GM18907 (cell line): ENCODE results near the gene TMEM209.
"Not testable (repeated sequence)": the region's sequence is repeated elsewhere in the genome, so short reads cannot be mapped to it uniquely, and the experiment has no call there.

Experiments
- ATAC-seq: cut with Tn5 transposase; IDR thresholded peaks from one replicate; pipeline ENCODE4 v1.9.1; 2021; ENCODE audit warnings: mild to moderate bottlenecking, moderate library complexity; ENCODE audit not compliant: unreplicated experiment

TMEM209 gene

DNA sequence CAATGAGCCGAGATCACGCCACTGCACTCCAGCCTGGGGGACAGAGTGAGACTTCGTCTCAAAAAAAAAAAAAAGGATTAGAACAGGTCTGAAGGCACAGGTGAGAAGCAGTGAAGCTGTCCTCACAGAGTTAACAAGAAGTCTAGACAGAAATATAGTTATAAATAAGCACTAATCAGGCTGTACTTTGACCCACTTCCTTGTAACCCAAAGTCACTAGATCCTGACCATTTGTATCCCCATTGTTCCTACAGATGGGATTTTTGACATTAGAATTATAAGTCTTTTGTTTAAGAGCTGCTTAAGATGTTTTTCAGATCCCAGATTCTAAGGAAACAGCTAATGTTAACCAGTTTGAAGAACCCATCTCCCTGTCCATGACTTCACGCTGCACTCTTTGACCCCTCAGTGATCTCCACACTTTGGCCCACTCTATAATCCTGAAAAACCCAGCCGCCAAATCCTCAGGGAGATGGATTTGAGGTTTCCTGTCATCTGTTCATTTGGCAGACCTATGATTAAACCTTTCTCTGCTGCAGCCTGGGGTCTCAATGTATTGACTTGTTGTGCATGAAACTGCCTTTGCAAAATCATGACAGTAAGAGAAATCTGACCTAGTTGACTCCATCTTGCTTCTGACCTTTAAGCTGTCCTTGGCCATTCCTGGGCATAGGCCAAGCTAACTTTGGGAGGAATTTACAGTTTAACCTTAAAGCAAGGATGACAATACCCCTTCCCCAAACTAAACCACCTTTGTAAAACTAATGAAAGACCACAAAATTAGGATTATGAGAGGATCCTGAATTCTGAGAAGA, 13.8 kb upstream of the TMEM209 start:
- no peak for ATAC-seq

DNA sequence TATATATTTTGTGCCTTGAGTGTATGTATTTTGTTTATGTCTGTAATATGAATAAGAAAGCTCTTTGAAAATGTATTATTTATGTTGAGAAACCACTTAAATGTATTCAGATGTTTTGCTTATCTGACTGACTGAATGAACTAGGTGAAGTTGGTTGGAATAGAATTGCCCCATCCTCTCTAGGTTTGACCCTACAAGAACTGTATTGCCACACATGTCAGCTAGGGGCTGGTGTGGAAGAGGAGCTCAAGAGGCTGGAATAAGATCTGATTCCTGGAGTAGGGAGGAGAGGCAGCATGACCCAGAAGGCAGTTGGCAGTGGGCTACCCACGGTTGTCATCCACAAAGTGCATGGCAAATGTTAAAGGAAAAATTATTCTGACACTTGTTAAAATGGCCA, 11.5 kb upstream of the TMEM209 start:
- no peak for ATAC-seq

DNA sequence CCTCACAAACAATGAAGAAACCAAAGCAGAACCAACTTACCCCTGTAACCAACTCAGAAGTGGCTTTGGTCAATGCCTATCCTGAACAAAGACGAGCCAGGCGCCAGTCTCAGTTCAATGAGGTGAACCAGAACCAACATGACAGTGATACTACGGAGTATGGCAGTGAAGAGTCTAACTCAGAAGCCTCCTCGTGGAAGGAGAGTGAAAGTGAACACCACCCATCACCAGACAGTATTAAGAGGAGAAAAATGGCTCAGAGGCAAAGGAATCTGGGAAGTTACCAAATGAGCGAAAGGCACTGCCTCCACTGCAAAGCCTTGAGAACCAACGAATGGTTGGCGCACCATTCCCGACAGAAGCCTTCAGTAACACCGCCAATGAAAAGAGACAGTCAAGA, 10.8 kb upstream of the TMEM209 start:
- ATAC-seq, result no peak

DNA sequence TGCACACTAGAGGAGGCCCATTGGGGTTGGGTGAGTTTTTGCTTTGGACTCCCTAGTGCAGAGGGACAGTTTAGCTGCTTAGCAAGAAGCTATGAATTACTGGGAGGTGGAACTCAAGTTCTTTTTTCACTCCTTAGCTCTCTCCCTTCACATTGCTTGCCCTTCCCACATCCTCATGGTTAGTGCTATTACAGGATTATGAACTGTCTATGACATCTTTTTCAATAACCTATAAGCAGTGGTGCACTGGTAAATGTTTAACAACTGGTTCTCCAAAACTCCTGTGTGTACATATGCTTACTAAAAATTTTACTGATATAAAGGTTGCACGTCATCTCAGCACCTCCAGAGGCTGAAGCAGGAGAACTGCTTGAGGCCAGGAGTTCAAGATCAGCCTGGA, 8.6 kb upstream of the TMEM209 start:
- ATAC-seq, result no peak

DNA sequence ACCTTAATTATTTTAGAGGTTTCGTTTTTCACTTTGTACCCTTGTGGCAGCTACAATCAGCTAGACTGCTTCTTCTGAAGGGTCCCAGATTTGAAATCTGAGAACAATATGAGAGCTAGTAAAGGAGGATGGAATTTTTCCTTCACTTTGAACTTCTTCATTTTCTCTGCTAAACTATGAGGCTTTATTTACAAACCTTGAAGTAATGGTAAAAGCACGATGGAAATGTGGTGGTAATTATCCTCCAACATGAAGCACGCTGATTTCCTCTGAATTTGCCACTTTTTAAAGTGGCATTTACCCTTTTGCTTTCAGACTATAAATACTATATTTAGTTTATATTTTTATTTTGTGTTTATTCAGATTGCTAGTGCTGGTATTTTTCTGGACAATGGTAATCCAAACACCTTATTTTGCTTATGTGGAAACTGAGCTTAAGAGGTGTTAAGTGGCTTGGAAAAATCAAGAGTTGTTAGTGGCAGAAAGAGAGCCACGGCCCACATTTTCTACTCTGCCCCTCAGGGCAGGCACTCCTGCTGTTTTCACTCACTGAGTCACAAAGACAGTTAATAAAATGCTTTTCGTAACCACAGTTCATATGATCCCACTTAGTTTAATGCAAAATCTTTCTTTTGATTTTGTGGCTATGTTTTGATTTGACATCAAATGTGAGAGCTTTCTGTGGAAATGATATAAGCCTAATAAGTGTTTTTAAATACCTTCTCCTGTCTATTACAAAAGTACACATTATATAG, 5.2 kb upstream of the TMEM209 start:
- ATAC-seq, result no peak

DNA sequence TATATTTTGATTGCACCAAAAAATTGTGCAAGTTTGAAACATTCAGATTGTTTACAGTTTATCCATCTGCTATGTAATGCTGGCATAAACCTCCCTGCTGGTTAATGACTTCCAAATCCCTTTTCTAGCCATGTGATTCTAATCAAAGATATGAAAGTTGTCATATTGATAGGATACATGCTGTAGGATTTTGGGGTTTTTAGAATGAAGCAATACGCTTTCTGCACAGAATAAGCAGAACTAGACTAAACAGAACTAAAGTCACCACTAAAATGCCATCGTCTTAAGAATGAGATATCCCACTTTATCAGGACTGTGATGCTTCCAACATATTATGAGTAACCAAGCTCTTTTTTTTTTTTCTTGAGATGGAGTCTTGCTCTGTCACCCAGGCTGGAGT, 3.3 kb upstream of the TMEM209 start:
- no peak for ATAC-seq

DNA sequence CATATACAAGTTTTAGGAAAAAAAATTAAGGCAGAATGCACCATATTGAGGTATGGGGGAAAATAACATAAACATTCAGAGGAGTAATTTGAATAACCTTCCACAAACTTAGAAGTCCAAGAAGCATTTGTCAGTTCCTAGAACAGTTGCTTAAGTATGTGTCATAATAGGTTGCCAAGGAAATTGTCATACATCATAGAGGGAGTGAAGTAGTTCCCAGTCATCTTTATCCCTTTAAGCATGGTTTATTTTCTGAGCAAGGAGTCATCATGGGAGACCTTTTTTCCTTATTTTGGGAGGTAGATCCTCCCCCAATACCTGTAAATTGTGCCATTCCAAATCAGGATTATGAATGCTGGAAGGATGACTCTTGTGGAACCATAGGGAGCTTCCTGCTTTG, 2.4 kb upstream of the TMEM209 start, which contains the start of gene SSMEM1:
Gene SSMEM1 (plus strand): TSS at position 219 of the 400 bp plus-strand sequence. CDS start 51 bp downstream, at position 270.
- no peak for ATAC-seq

DNA sequence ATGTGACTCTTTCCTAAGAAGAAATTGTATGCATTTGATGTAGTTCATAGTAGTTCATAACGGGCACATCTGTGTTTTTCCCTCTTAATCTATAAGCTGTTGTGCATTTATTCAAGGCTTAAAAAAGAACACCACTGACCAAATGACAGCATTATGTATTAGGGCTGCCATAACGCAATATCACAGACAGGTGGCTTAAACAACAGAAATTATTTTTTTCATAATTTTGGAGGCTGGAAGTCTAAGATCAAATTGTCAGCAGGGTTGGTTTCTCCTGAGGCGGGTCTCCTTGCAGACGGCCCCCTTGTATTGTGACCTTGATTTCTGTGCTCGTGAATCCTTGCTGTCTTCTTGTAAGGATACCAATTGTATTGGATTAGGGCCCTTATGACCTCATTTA, 1.8 kb upstream of the TMEM209 start:
- no peak for ATAC-seq

DNA sequence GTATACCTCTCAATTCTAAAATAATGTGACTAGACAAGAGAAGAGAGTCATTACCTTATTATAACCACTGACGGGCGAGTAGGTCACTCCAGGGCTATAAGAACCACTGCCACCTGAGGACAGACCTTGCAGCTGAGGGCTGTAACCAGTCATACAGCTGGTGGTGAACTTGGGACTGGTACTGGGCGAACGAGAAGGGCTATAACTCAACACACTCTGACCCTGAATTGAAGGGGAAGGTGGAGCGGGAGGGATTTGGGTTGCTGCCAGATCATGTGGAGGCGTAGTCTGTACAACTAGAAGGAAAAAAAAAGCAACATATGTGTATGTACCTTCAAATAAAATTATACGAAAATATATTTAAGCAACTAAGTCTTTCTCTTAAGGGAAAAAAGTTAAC, 3.4 kb downstream of the TMEM209 start:
- ATAC-seq, result no peak

DNA sequence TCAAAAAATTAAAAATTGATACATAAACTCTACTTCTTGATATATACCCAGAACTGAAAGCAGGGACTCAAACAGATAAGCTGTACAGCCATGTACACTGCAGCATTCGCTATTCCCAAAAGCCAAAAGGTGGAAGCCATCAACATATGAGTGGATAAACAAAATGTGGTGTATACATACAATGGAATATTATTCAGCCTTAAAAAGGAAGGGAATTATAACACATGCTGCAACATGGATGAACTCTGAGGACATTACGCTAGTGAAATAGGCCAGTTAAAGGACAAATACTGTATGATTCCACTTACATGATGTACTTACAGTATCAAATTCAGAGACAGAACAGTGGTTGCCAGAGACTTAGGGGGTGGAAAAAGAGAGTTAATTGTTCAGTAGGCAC, 8.1 kb downstream of the TMEM209 start:
- ATAC-seq, result no peak

DNA sequence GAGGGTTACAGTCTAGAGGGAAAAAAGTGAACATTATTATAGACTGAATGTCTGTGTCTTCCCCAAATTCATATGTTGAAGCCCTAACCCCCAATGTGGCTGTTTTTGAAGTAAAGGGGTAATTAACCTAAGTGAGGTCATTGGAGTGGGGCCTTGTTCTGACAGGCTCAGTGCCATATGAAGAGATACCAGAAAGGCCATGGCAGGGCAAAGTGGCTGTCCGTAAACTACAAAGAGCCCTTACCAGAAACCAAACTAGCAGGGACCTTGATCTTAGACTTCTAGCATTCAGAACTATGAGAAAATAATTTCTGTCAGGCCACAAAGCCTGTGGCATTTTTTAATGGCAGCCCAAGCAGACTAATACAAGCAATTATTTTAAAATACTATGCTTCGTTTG, 8.7 kb downstream of the TMEM209 start:
- ATAC-seq, result no peak

DNA sequence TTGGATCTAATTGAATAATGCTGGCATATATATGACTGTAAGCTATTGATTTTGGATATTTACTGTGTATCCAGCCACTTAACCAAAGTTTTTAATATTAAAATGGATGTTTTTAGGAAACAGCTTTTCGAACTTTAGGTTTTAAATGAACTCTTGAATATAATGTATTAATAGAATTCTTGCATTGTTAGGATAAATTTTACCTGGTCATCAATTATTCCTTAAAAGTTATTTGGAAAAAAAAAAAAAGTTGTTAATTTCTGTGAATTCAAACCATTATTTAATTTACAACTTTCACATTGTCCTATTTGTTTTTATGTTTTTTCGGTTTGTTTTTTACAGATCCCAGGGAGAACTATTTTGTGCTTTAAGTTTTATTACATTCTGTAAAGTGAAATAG, 9.8 kb downstream of the TMEM209 start:
- no peak for ATAC-seq

DNA sequence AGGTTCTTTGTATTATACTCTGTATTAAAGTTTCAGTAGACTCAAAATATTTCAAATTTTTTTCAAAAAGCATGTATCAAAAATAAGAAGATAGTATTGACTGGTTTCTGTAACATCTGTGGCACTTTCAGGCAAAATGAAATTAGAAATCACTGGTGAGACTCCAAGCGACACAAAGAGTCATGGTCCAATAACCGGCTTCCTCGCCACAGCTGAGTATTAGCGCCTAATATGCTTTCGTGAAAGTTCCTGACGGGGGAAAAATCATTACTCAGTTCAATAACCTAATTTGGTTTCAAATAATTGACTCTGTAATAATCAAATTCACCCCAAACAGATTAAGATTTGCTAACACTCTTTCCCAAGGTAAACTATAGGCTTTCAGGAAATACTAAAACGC, 13.4 kb downstream of the TMEM209 start:
- ATAC-seq, result no peak

DNA sequence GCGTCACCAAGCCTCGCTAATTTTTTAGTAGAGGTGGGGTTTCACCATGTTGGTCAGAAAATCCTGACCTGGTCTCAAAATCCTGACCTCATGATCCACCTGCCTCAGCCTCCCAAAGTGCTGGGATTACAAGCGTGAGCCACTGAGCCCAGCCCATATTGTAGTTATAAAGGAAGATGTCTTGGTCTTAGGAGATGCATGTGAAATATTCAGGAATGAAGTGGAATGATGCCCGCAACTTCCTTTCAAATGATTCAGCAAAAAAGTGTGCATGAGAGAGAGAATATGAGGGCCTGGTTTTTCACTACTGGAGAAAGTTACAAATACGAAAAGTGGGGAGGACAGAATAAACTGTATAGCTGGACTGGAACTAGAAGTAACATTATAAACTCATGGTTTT, 15.9 kb downstream of the TMEM209 start:
- no peak for ATAC-seq

DNA sequence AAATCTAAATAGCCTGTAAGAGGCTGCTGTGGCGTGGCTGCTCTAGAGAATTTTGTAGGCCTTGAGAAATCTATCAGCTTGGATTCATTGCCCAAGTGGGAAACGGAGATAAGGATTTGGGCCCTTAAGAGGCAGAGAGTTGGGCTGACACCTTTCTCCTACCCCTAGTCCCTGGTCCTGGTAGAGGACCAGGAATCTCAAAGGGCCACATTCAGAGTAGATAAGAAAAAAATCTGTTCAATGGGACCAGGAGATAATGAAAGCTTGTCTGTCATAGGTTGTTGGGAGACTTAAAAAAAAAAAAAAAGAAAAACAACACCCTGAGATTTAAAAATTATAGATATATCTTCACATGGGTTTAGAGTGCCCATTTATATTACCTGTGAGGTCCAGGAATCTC, 17.8 kb downstream of the TMEM209 start:
- no peak for ATAC-seq

DNA sequence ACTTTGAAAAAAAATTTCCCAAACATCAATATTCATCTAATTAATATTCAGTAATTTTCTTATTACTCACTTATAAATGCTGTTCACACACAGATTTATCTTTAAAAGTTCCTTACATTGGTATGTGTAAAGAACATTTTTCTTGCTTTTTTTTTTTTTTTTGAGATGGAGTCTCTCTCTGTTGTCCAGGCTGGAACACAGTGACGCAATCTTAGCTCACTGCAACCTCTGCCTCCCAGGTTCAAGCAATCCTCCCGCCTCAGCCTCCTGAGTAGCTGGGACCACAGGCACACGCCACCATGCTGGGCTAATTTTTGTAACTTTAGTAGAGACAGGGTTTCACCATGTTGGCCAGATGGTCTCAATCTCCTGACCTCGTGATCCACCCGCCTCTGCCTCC, 20.9 kb downstream of the TMEM209 start:
- ATAC-seq, result not testable (repeated sequence)

DNA sequence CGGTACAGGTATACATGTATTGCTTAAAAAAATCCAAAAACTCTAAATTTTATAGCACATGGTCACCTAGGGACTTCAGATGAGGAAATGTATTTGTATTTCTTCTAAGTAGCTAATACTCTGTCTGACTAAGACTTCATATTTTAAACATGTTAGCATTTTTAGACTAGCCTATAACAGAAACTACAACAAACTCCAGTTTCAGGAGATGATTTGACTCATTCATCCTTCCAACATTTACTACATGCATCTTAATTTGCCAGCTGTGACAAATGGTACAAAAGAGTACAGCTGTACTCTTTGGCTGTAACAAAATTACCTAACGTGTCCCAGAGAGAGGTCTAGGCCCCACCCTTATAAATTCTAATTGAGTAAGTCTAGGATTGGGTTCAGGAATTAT, 22.2 kb downstream of the TMEM209 start:
- peak; percentile 50 for ATAC-seq

DNA sequence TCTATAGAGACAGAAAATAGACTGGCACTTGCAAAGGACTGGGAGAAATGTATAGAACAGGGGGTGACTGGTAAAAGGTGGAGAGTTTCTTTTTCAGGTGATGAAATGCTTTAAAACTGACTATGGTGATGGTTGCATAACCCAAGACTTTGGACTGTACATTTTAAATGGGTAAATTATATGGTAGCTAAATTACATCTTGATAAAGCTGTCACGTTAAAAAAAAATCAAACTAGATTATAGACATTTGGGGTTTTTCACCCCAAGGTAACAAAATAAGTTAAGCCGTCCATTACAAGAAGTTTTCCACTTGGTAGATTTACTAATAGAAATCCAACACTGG, 24.0 kb downstream of the TMEM209 start:
- no peak for ATAC-seq

DNA sequence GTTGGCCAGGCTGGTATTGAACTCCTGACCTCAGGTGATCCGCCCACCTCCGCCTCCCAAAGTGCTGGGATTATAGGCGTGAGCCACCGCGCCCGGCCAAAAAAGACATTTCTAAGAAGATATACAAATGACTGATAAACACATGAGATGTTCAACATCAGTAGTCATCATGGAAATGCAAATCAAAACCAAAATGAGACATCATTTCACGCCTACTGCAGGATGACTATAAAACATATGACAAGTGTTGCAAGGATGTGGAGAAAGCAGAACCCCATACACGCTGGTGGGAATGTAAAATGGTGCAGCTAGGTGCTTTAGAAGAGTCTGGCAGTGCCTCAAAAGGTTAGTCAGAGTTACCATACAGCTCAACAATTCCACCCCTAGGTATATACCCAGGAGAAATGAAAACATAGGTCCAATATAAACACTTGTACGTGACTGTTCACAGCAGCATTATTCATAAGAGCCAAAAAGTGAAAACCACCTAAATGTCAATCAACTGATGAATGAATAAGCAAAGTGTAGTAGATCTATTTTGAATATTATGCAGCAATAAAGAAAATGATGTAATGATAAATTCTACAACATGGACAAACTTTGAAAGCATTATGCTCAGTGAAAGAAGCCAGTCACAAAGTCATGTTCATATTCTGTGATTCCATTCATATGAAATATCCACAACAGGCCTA, 24.5 kb downstream of the TMEM209 start:
- ATAC-seq, result no peak

DNA sequence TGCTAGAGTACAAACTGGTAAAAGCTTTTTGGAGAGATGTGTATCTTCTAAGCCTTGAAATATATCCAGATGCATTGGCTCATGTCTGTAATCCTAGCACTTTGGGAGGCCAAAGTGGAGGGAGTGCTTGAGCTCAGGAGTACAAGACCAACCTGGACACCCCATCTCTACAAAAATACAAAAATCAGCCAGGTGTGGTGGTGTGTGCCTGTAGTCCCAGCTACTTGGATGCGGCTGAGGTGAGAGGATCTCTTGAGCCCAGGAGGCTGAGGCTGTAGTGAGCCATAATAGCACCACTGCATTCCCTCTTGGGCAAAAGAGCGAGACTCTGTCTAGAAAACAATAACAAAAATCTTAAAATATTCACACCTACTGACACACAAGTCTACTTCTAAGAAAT, 25.6 kb downstream of the TMEM209 start:
- ATAC-seq, result no peak

DNA sequence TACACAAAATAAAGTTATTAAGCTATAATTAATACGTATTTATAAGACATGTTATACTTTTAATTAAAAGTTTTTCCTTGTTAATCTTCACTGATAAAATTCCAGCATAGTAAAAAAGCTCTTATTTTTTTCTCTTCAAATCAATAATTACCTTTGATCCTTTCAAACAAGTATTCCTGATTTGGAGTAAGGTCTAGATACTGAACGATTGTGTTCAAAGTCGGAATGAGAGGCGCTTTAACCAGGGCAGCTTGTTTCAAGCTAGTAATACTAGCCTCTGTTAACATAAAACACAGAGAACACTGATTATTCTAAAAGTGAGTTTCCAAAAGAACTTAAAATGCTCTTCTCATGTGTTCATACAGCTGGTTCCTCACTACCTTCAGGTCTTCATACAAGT, 27.0 kb downstream of the TMEM209 start:
- ATAC-seq, result no peak
